ENCODE data around the gene PDZD2. TPM values are rescaled to one million over a fixed set of nuclear protein-coding genes. Genes with fewer than 3 reads are reported as not detected.

The PDZD2 gene
- total and polyA plus RNA-seq, 2 donors (not counting 3 experiments of a cell fraction or from before 2014, with no cell fraction given) = 0.66 to 6.9 TPM

GRCh38 chr5:31847354-31847753 lies 208.4 kb downstream of the PDZD2 start:
- H4K20me1 ChIP-seq (replicated peaks; ENCODE audit: control insufficient read depth, extremely low read depth, insufficient read depth, low read length) = no peaks in the 10 kb centered on the region
- dilution Hi-C loops (cut with MboI; ENCODE audit: extremely low pct_ligation_motif_present, low sequenced_read_pairs) (no loop called here), intact Hi-C loops (cut with micrococcal nuclease) (no loop called here)
- H3K36me3 ChIP-seq (ENCODE audit: control insufficient read depth in 2 of 2, extremely low read depth in 1 of 2, insufficient read depth in 2 of 2, low read length in 2 of 2) = no peaks in the 10 kb centered on the region
- H2AFZ ChIP-seq (ENCODE audit: low read depth, low read length) = no peak overlapping the region
- DNase-seq (ENCODE audit: low read depth, low spot score) = no peak
- BruUV-seq (replicated peaks) = no TSS peak
- FAIRE-seq = no peak
- no peak overlapping the region for H3K4me2 ChIP-seq (ENCODE audit: insufficient read depth, low read length)
- no peaks in the 10 kb centered on the region for H3K4me1 ChIP-seq (ENCODE audit: control insufficient read depth, extremely low read depth, insufficient read depth, low read length)
- H3K4me3 ChIP-seq (replicated peaks in 1 of 3; ENCODE audit: insufficient read depth in 1 of 3, low read depth in 1 of 3, low read length in 3 of 3) = no peak overlapping the region
- no peaks in the 10 kb centered on the region for H3K27me3 ChIP-seq (ENCODE audit: control insufficient read depth in 2 of 2, insufficient read depth in 2 of 2, low read length in 2 of 2)
- H3K27ac ChIP-seq (ENCODE audit: insufficient read depth, low read depth, low read length) = no peak overlapping the region
- CTCF ChIA-PET = no interaction called here
- POLR2A ChIA-PET = no interaction called here
- no peaks in the 10 kb centered on the region for H3K79me2 ChIP-seq (ENCODE audit: control insufficient read depth, insufficient read depth, low read length)
- no peaks in the 10 kb centered on the region for H3K9me3 ChIP-seq (replicated peaks; ENCODE audit: control insufficient read depth, insufficient read depth, low read length)
- no peak overlapping the region for H3K9ac ChIP-seq (replicated peaks; ENCODE audit: extremely low read depth, insufficient read depth, low read length)
- TF ChIP-seq POLR2AphosphoS5 (IDR thresholded peaks at IDR 0.05; ENCODE audit: insufficient read depth, low read depth, low read length) = no peak
- no peak for TF ChIP-seq EZH2 (IDR thresholded peaks at IDR 0.05; ENCODE audit: borderline replicate concordance, low read depth, low read length, severe bottlenecking)
- no peak for TF ChIP-seq MAX (IDR thresholded peaks at IDR 0.05; ENCODE audit: insufficient read depth, insufficient read length)
- no peak for TF ChIP-seq GATA2 (IDR thresholded peaks at IDR 0.05; ENCODE audit: insufficient read depth, insufficient read length, low read depth, low read length)
- no peak for TF ChIP-seq MYC (IDR thresholded peaks at IDR 0.05; ENCODE audit: low read depth, low read length)
- no peak for TF ChIP-seq FOS (IDR thresholded peaks at IDR 0.05; ENCODE audit: borderline replicate concordance, insufficient read depth, low read length)
- TF ChIP-seq, protein P1, sequence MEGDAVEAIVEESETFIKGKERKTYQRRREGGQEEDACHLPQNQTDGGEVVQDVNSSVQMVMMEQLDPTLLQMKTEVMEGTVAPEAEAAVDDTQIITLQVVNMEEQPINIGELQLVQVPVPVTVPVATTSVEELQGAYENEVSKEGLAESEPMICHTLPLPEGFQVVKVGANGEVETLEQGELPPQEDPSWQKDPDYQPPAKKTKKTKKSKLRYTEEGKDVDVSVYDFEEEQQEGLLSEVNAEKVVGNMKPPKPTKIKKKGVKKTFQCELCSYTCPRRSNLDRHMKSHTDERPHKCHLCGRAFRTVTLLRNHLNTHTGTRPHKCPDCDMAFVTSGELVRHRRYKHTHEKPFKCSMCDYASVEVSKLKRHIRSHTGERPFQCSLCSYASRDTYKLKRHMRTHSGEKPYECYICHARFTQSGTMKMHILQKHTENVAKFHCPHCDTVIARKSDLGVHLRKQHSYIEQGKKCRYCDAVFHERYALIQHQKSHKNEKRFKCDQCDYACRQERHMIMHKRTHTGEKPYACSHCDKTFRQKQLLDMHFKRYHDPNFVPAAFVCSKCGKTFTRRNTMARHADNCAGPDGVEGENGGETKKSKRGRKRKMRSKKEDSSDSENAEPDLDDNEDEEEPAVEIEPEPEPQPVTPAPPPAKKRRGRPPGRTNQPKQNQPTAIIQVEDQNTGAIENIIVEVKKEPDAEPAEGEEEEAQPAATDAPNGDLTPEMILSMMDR (IDR thresholded peaks at IDR 0.05; ENCODE audit: extremely low read depth in 1 of 2, insufficient read depth in 1 of 2, low read depth in 1 of 2, low read length in 2 of 2) = no peak
- no peak for TF ChIP-seq JUN (IDR thresholded peaks at IDR 0.05; ENCODE audit: borderline replicate concordance, insufficient read depth, insufficient read length, low read depth)
- no peak for TF ChIP-seq POLR2A (IDR thresholded peaks at IDR 0.05; ENCODE audit: low read depth, low read length)
- H3K9me1 ChIP-seq (replicated peaks; ENCODE audit: control insufficient read depth, extremely low read depth, insufficient read depth, low read length) = no peaks in the 10 kb centered on the region

Data from endothelial cell of umbilical vein (primary cell).